IMR-90 (cell line): ENCODE data around the gene ACYP1. TPM values are rescaled to one million over a fixed set of nuclear protein-coding genes. Genes with fewer than 3 reads are reported as not detected.

Experiments used
- ATAC-seq: fragments of 200-7000 bp; cut with Tn5 transposase; 2 replicates; pipeline ENCODE4 v1.9.1; 2020; ENCODE audit warnings: low read depth, mild to moderate bottlenecking, moderate library complexity
- BruUV-seq: library from RNA; stranded (reverse); fragments of 400-500 nt; replicated peaks from 2 replicates; lab custom pipeline; 2021; lab: Mats Ljungman, UMichigan
- CTCF ChIA-PET: fragments of 300-600 bp; formaldehyde crosslinking; extraction: SDS; loops from one replicate; lab custom pipeline; 2021; ENCODE audit warnings: antibody characterized with exemption; lab: Yijun Ruan, JAX
- POLR2A ChIA-PET: fragments of 300-600 bp; sonication (Branson Sonifier 250); formaldehyde crosslinking; loops from one replicate; lab custom pipeline; 2022; ENCODE audit warnings: antibody characterized with exemption; ENCODE audit not compliant: unreplicated experiment; lab: Charles Lee
- DNase-seq: peaks from one replicate; pipeline ENCODE4 v3.0.0; 2013
- H2AFZ ChIP-seq: replicated peaks from 2 replicates; pipeline ENCODE3; 2013; ENCODE audit warnings: low read length, mild to moderate bottlenecking; ENCODE audit not compliant: poor library complexity
- H2AK5ac ChIP-seq: 2 replicates; pipeline ENCODE4 v1.6.1; 2013; ENCODE audit warnings: low read depth, low read length, inconsistent platforms
- H2AK9ac ChIP-seq: replicated peaks from 2 replicates; pipeline ENCODE3; 2013; ENCODE audit warnings: mild to moderate bottlenecking, low read depth, low read length, moderate library complexity; ENCODE audit not compliant: poor library complexity
- H2BK120ac ChIP-seq: 2 replicates; pipeline ENCODE4 v1.6.1; 2013; ENCODE audit warnings: low read depth, low read length, inconsistent platforms
- H2BK15ac ChIP-seq: 3 replicates; pipeline ENCODE4 v1.6.1; 2013; ENCODE audit warnings: low read depth, low read length, inconsistent platforms
- H2BK20ac ChIP-seq: 2 replicates; pipeline ENCODE4 v1.6.1; 2013; ENCODE audit warnings: low read depth, mild to moderate bottlenecking, inconsistent platforms, low read length, moderate library complexity
- H2BK5ac ChIP-seq: 2 replicates; pipeline ENCODE4 v1.6.1; 2013; ENCODE audit warnings: mild to moderate bottlenecking, low read depth, low read length, inconsistent platforms; ENCODE audit not compliant: poor library complexity, severe bottlenecking
- H3K14ac ChIP-seq: replicated peaks from 2 replicates; pipeline ENCODE4 v1.6.1; 2013; ENCODE audit warnings: low read depth, low read length, inconsistent platforms
- H3K18ac ChIP-seq: 2 replicates; pipeline ENCODE4 v1.6.1; 2013; ENCODE audit warnings: low read depth, low read length, control low read depth
- H3K23ac ChIP-seq: 2 replicates; pipeline ENCODE4 v1.6.1; 2013; ENCODE audit warnings: low read depth, low read length, inconsistent platforms
- H3K27ac ChIP-seq: 2 replicates; pipeline ENCODE4 v1.5.1; 2013; ENCODE audit warnings: mild to moderate bottlenecking, control low read depth, low read length; ENCODE audit not compliant: insufficient read depth
- H3K27me3 ChIP-seq: 2 replicates; pipeline ENCODE4 v1.6.1; 2013; ENCODE audit warnings: low read length; ENCODE audit not compliant: control insufficient read depth, insufficient read depth
- H3K36me3 ChIP-seq: 2 replicates; pipeline ENCODE4 v1.6.1; 2013; ENCODE audit warnings: low read length, mixed read lengths; ENCODE audit not compliant: control insufficient read depth, insufficient read depth
- H3K4ac ChIP-seq: 2 replicates; pipeline ENCODE4 v1.6.1; 2013; ENCODE audit warnings: low read depth, low read length, inconsistent platforms
- H3K4me1 ChIP-seq: 2 replicates; pipeline ENCODE4 v1.6.1; 2013; ENCODE audit warnings: low read length, mixed read lengths; ENCODE audit not compliant: control insufficient read depth, insufficient read depth
- H3K4me2 ChIP-seq: 2 replicates; pipeline ENCODE4 v1.6.1; 2013; ENCODE audit warnings: low read depth, mild to moderate bottlenecking, control low read depth, low read length, moderate library complexity
- H3K4me3 ChIP-seq: 2 replicates; pipeline ENCODE4 v1.5.1; 2013; ENCODE audit warnings: low read depth, mild to moderate bottlenecking, control low read depth, low read length, moderate library complexity; ENCODE audit not compliant: insufficient read depth
- H3K56ac ChIP-seq: 2 replicates; pipeline ENCODE4 v1.6.1; 2013; ENCODE audit warnings: low read length, inconsistent platforms; ENCODE audit not compliant: insufficient read depth; ENCODE audit errors: extremely low read depth
- H3K79me1 ChIP-seq, 2 experiments: 2 replicates each; pipeline ENCODE4 v1.6.1; 2013; ENCODE audit warnings: low read length in 2 of 2, inconsistent platforms in 1 of 2, low read depth in 1 of 2
- H3K9ac ChIP-seq: 2 replicates; pipeline ENCODE4 v1.6.1; 2013; ENCODE audit warnings: low read depth, low read length, control low read depth
- H3K9me1 ChIP-seq: 2 replicates; pipeline ENCODE4 v1.6.1; 2013; ENCODE audit warnings: low read length, inconsistent platforms; ENCODE audit not compliant: insufficient read depth
- H3K9me3 ChIP-seq: 2 replicates; pipeline ENCODE4 v1.6.1; 2013; ENCODE audit warnings: low read length; ENCODE audit not compliant: control insufficient read depth, insufficient read depth
- H4K20me1 ChIP-seq: 2 replicates; pipeline ENCODE4 v1.6.1; 2013; ENCODE audit warnings: low read length, inconsistent platforms; ENCODE audit not compliant: insufficient read depth
- H4K5ac ChIP-seq: 2 replicates; pipeline ENCODE4 v1.6.1; 2013; ENCODE audit warnings: mild to moderate bottlenecking, low read depth, low read length, control low read depth
- H4K8ac ChIP-seq, 2 experiments: 2 replicates each; pipeline ENCODE4 v1.6.1; 2013; ENCODE audit warnings: low read depth in 2 of 2, low read length in 2 of 2, control low read depth in 1 of 2, inconsistent platforms in 1 of 2
- H4K91ac ChIP-seq: 2 replicates; pipeline ENCODE4 v1.6.1; 2013; ENCODE audit warnings: low read depth, low read length, inconsistent platforms; ENCODE audit not compliant: insufficient read depth
- BHLHE40 ChIP-seq: fragments of 150-350 bp; IDR thresholded peaks from 2 replicates; pipeline ENCODE4 v1.6.1; 2016; ENCODE audit warnings: mild to moderate bottlenecking, low read depth, low read length
- CHD1 ChIP-seq: IDR thresholded peaks from 2 replicates; pipeline ENCODE4 v1.6.1; 2012; ENCODE audit warnings: low read depth, low read length, improper control_type of control experiment
- CTCF ChIP-seq: conservative IDR thresholded peaks from 2 replicates; pipeline ENCODE4 v1.5.1; 2012; ENCODE audit warnings: mild to moderate bottlenecking, low read depth, low read length, improper control_type of control experiment
- ELK1 ChIP-seq: fragments of 150-350 bp; IDR thresholded peaks from 2 replicates; pipeline ENCODE4 v1.6.1; 2016; ENCODE audit warnings: low read depth, mild to moderate bottlenecking, low read length, moderate library complexity, borderline replicate concordance
- FOS ChIP-seq: fragments of 150-350 bp; IDR thresholded peaks from 2 replicates; pipeline ENCODE4 v1.6.1; 2016; ENCODE audit warnings: low read depth, low read length
- RFX5 ChIP-seq: IDR thresholded peaks from 2 replicates; pipeline ENCODE4 v1.8.0; 2012; ENCODE audit warnings: low read depth, mild to moderate bottlenecking, low read length, moderate library complexity
- WGBS, 2 experiments: methylation state at CpG; one replicate each; pipeline versions ENCODE4 v1.1.5 to v1.1.7; 2013; ENCODE audit warnings: missing lambda C conversion rate in 2 of 2; ENCODE audit not compliant: insufficient read length in 1 of 2; ENCODE audit errors: extremely low coverage in 2 of 2; 5-methylcytosine and 5-hydroxymethylcytosine counted together
- dilution Hi-C: fragments of 300-500 bp; cut with HindIII; formaldehyde crosslinking; loops from one replicate; pipeline ENCODE4 v1.14.3; 2018; ENCODE audit warnings: low sequenced_read_pairs; ENCODE audit not compliant: unreplicated experiment
- in situ Hi-C: fragments of 300-500 bp; cut with MboI; formaldehyde crosslinking; loops from 3 replicates; pipeline ENCODE4 v1.14.3; 2019; ENCODE audit warnings: low sequenced_read_pairs, inconsistent platforms, mixed read lengths
- intact Hi-C: fragments of 100-400 bp; cut with micrococcal nuclease; formaldehyde crosslinking; loops from 2 replicates; pipeline ENCODE4 v1.10.0; 2022
- polyA plus RNA-seq, 3 experiments: library from polyadenylated mRNA; depleted of rRNA; stranded (reverse); fragments of >200 nt; gene quantifications; 2 replicates each; pipeline ENCODE4 v1.2.3, GENCODE V29; 2012; ENCODE audit warnings: low replicate concordance in 1 of 3
- total RNA-seq: library from RNA; depleted of rRNA; stranded (reverse); fragments of >200 nt; gene quantifications from 2 replicates; pipeline ENCODE4 v1.2.3, GENCODE V29; 2012

ACYP1 gene
- total and polyA plus RNA-seq, 2 of the 4 experiments (the other 2 are of a cell fraction), result 4.1 to 24.0 TPM

- no peak overlapping the region for H3K4me3 ChIP-seq
- H3K36me3 ChIP-seq, result peaks cover 30% of the 10 kb centered on the region
- H3K4me2 ChIP-seq, result no peak overlapping the region
- no peak overlapping the region for H3K23ac ChIP-seq
- H3K18ac ChIP-seq, result no peak overlapping the region
- CTCF ChIA-PET, result no interaction called here
- ATAC-seq (no peak), DNase-seq (no peak)
- no peaks in the 10 kb centered on the region for H3K27me3 ChIP-seq
- no peaks in the 10 kb centered on the region for H3K9me1 ChIP-seq
- BruUV-seq, result no TSS peak
- no peak overlapping the region for H2AFZ ChIP-seq
- no peak overlapping the region for H4K5ac ChIP-seq
- no peak overlapping the region for H2BK20ac ChIP-seq
- POLR2A ChIA-PET, result no interaction called here
- dilution Hi-C loops, result no loop called here
- H2BK15ac ChIP-seq, result no peak overlapping the region
- peaks cover 0 to 3% of the 10 kb centered on the region in 2 experiments; a peak in 2 of 4 replicates for H3K79me1 ChIP-seq
- H4K91ac ChIP-seq, result no peak overlapping the region
- 100% methylated on average over 1 of the region's 4 CpGs; no CpG with 5 or more reads in 1 of the 2 experiments for WGBS, 2 experiments
- H2BK120ac ChIP-seq, result no peak overlapping the region
- intact Hi-C loops, result no loop called here
- no peak for TF ChIP-seq ELK1
- no peak for TF ChIP-seq CHD1
- TF ChIP-seq BHLHE40, result no peak
- TF ChIP-seq RFX5, result no peak
- no peak for TF ChIP-seq FOS
- no peak for TF ChIP-seq CTCF
- H3K9ac ChIP-seq, result no peak overlapping the region
- H3K27ac ChIP-seq, result no peak overlapping the region
- H3K9me3 ChIP-seq, result no peaks in the 10 kb centered on the region
- H3K4me1 ChIP-seq, result no peaks in the 10 kb centered on the region
- H3K56ac ChIP-seq, result no peak overlapping the region
- no peak overlapping the region for H3K4ac ChIP-seq
- H2AK5ac ChIP-seq, result no peak overlapping the region
- H3K14ac ChIP-seq, result no peak overlapping the region
- no peak overlapping the region for H2BK5ac ChIP-seq
- H4K8ac ChIP-seq, result no peak overlapping the region
- in situ Hi-C loops, result no loop called here
- no peaks in the 10 kb centered on the region for H4K20me1 ChIP-seq
- H2AK9ac ChIP-seq, result no peak overlapping the region
Measured at GRCh38 chr14:75101491-75101890, 37.7 kb upstream of the ACYP1 start.
